ENCODE measurements around the gene CFAP119.

Gene CFAP119

DNA sequence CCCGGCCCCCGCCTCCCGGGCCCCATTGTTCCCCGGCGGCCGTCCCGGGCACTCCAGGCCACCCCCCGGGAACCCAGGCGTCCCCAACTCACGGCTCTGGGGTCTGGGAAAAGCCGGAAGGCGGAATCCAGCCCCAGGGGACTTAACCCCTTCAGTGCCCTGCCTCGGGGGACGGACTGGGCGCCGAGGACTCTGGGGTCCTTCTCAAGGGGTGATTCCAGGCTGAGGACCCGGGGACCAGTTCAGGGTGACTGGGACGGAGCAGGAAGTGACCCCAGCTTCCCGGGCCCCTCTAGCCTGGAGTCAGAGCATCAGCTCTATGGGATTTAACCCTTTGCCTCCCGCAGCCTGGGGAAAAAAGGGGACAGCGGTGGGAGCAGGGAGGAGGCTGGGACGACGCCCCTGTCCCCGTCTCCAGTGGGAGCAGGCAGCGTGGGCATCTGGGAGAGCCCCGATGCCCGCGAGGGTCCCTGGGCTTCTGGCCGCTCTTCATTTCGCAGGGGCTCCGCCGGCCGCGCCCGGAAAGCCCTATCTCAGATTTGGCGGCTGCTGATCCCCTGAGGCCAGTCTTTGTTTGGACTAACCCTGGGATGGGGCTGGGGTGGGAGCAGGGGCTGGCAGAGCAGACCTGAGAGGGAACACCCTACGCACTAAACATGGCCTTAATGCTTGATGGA is 25.2 kb upstream of the CFAP119 start, which contains the start of gene ZNF629:
ZNF629 (minus strand) TSS at position 270 of the 677 bp plus-strand sequence. CDS start 2,723 bp downstream, outside the sequence.
- Histone ChIP-seq H3K36me3 (ENCODE audit: control insufficient read depth, insufficient read depth, low read length) (peaks cover 2% of the 10 kb centered on the region), H3K4me3 (ENCODE audit: low read length) (peak within 1 kb of the TSS; percentile 98), H3K27me3 (ENCODE audit: control insufficient read depth, insufficient read depth, low read length) (no peaks in the 10 kb centered on the region), H3K9ac (ENCODE audit: low read length) (peak within 1 kb of the TSS; percentile 95), H3K4me1 (ENCODE audit: control insufficient read depth, insufficient read depth, low read length) (peaks cover 18% of the 10 kb centered on the region), H3K9me3 (ENCODE audit: control insufficient read depth, low read length) (no peaks in the 10 kb centered on the region)

DNA sequence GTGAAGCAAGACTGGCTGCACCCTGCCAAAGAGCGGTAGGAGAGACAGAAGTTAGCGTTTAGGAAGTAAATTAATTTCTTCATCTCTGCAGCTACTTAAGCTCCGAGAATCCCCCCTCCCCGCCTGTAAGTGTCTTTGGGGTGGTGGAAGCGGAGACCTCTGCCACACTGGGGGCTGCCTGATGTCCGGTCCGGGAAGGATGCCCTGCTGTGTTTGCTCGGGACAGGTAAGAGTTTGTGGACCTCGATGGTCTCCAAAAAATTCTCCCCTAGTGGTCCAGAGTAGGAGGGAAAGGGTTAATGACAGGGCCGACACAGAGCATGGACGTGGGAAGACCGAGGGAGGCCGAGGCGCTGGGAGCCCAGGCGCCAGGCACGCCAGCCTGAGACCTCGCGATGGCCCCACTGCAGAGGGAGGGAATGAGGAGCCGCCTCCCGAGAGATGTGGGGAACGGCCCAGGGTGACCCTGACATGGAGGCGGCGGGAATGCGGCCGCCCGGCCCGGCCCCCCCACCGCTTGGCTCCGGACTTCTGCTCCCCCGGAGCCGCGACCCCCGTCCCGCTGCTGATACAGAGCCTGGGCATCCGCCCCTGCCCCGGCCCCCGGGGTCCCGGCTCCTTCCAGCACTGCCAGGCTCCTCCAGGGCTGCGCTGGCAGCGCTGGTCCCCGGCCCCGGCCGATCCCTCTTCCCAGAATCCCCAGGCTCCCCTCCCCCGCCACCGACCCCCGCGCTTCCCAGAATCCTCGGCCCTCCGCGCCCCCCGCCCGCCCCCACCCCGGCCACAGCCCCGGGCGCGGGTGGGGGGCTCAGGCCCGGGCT is 24.5 kb upstream of the CFAP119 start:
- Histone ChIP-seq H3K9me3 (ENCODE audit: control insufficient read depth, low read length) (no peaks in the 10 kb centered on the region), H3K27me3 (ENCODE audit: control insufficient read depth, insufficient read depth, low read length) (no peaks in the 10 kb centered on the region), H3K9ac (ENCODE audit: low read length) (peak overlapping the region; percentile 95), H3K4me1 (ENCODE audit: control insufficient read depth, insufficient read depth, low read length) (peaks cover 18% of the 10 kb centered on the region), H3K4me3 (ENCODE audit: low read length) (peak overlapping the region; percentile 98), H3K36me3 (ENCODE audit: control insufficient read depth, insufficient read depth, low read length) (peaks cover 6% of the 10 kb centered on the region)

DNA sequence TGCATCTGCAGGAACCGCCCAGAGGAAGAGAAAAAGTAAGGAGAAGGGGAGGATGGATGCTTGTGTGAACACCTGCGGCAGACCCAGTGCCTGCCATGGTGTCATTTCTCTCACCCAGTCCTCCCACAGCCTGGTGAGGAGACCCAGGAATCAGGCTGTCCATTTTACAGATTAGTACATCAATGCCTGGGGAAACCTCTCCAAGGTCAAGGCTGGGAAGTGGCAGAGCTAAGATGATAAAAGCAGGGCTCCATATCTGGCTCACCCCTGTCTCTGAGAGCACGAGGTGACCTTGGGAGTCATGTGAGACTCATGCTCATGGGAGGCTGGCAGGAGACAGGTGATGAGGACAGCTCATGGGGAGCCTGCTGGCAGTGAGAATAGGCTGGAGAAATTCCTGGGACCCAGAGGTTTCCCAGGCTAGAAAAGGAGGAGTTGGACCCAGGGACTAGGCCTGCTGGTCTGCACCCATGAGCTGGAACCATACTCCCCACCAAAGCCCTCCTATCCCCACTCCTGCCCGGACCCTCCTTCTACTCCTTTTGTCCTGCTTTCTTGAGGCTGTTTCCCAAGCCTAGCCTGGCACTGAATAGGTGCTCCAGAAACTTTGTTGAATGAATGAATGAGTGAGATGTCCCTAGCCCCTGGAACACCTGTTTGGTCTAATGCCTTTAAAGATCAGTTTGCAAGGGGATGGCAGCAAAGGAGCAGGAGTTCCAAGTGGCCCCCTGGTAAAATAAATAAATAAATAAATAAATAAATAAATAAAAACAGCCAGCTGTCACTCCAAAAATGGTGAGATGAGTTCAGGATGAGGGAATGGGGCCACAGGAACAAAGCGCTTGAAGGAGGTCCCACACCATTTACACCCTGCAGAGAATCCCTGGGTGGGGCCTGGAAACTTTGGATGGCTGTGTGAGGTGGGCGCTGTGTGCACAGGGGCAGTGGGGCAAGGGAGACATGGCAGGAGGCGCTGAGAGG is 23.6 kb upstream of the CFAP119 start:
- H3K9me3 ChIP-seq (ENCODE audit: control insufficient read depth, low read length), result no peaks in the 10 kb centered on the region
- H3K36me3 ChIP-seq (ENCODE audit: control insufficient read depth, insufficient read depth, low read length), result peaks cover 6% of the 10 kb centered on the region
- H3K4me1 ChIP-seq (ENCODE audit: control insufficient read depth, insufficient read depth, low read length), result peaks cover 18% of the 10 kb centered on the region
- peak overlapping the region; percentile 72 for H3K9ac ChIP-seq (ENCODE audit: low read length)
- H3K27me3 ChIP-seq (ENCODE audit: control insufficient read depth, insufficient read depth, low read length), result no peaks in the 10 kb centered on the region
- H3K4me3 ChIP-seq (ENCODE audit: low read length), result no peak overlapping the region

DNA sequence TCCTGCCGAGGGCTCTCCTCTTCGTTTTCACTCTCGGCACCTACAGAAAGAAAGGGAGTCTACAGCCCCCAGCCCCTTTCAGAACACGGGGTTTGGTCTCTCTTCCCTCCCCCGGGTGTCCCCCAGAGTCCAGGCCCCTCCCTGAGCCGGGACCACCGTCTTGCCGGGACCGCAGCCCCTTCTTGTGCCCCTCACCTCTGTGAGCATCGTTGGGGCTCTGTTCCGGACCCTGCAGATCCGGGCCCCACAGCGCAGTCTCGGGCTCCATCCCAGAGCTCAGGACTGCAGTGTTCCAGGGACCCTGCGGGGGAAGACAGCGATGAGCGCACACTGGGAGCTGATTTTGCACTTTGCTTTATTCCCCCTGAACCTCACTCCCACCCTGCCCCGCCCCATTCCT is 22.4 kb upstream of the CFAP119 start:
- Histone ChIP-seq H3K27me3 (ENCODE audit: control insufficient read depth, insufficient read depth, low read length) (no peaks in the 10 kb centered on the region), H3K9me3 (ENCODE audit: control insufficient read depth, low read length) (no peaks in the 10 kb centered on the region), H3K4me1 (ENCODE audit: control insufficient read depth, insufficient read depth, low read length) (peaks cover 18% of the 10 kb centered on the region), H3K9ac (ENCODE audit: low read length) (no peak overlapping the region), H3K36me3 (ENCODE audit: control insufficient read depth, insufficient read depth, low read length) (peaks cover 6% of the 10 kb centered on the region), H3K4me3 (ENCODE audit: low read length) (no peak overlapping the region)

GRCh38 chr16:30783280-30784109 is 21.6 kb upstream of the CFAP119 start:
- peaks cover 6% of the 10 kb centered on the region for H3K36me3 ChIP-seq (ENCODE audit: control insufficient read depth, insufficient read depth, low read length)
- no peaks in the 10 kb centered on the region for H3K27me3 ChIP-seq (ENCODE audit: control insufficient read depth, insufficient read depth, low read length)
- no peaks in the 10 kb centered on the region for H3K9me3 ChIP-seq (ENCODE audit: control insufficient read depth, low read length)
- peaks cover 18% of the 10 kb centered on the region for H3K4me1 ChIP-seq (ENCODE audit: control insufficient read depth, insufficient read depth, low read length)
- no peak overlapping the region for H3K9ac ChIP-seq (ENCODE audit: low read length)
- no peak overlapping the region for H3K4me3 ChIP-seq (ENCODE audit: low read length)

- no peak overlapping the region for H3K4me3 ChIP-seq (ENCODE audit: low read length)
- H3K27me3 ChIP-seq (ENCODE audit: control insufficient read depth, insufficient read depth, low read length), result no peaks in the 10 kb centered on the region
- peaks cover 13% of the 10 kb centered on the region for H3K4me1 ChIP-seq (ENCODE audit: control insufficient read depth, insufficient read depth, low read length)
- H3K36me3 ChIP-seq (ENCODE audit: control insufficient read depth, insufficient read depth, low read length), result peaks cover 6% of the 10 kb centered on the region
- H3K9me3 ChIP-seq (ENCODE audit: control insufficient read depth, low read length), result no peaks in the 10 kb centered on the region
- H3K9ac ChIP-seq (ENCODE audit: low read length), result no peak overlapping the region
These were observed 20.8 kb upstream of the CFAP119 start for GRCh38 chr16:30782486-30783279.

- peaks cover 10% of the 10 kb centered on the region for H3K4me1 ChIP-seq (ENCODE audit: control insufficient read depth, insufficient read depth, low read length)
- no peaks in the 10 kb centered on the region for H3K27me3 ChIP-seq (ENCODE audit: control insufficient read depth, insufficient read depth, low read length)
- H3K9me3 ChIP-seq (ENCODE audit: control insufficient read depth, low read length), result no peaks in the 10 kb centered on the region
These were observed 18.7 kb upstream of the CFAP119 start for GRCh38 chr16:30780549-30780948.

DNA sequence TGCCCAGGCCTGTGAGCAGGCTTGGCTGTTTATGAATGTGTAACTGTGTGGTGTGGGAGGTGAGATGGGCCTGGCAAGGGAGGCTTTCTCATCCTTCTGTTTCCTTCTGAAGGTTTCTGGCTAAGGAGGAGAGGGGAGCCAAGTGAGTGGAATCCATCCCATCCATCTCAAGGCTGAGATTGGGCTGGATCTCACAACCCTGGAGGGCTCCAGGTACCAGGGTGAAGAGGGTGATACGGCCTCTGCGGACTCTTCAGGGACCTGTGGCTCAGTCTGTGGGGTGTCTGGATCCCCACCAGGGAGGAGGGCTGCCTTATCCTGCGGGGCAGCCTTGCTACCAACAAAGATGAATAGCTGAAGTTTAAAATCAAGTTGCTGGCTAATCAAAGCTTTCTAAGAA is 18.2 kb upstream of the CFAP119 start:
- H3K9me3 ChIP-seq (ENCODE audit: control insufficient read depth, low read length), result no peaks in the 10 kb centered on the region
- H3K36me3 ChIP-seq (ENCODE audit: control insufficient read depth, insufficient read depth, low read length), result peaks cover 6% of the 10 kb centered on the region
- H3K27me3 ChIP-seq (ENCODE audit: control insufficient read depth, insufficient read depth, low read length), result no peaks in the 10 kb centered on the region
- no peak overlapping the region for H3K9ac ChIP-seq (ENCODE audit: low read length)
- H3K4me3 ChIP-seq (ENCODE audit: low read length), result no peak overlapping the region
- peaks cover 13% of the 10 kb centered on the region for H3K4me1 ChIP-seq (ENCODE audit: control insufficient read depth, insufficient read depth, low read length)

More at GRCh38 chr16:30780549-30780948, 18.7 kb upstream of the CFAP119 start:
- no peak overlapping the region for H3K9ac ChIP-seq (ENCODE audit: low read length)
- H3K4me3 ChIP-seq (ENCODE audit: low read length), result no peak overlapping the region
- H3K36me3 ChIP-seq (ENCODE audit: control insufficient read depth, insufficient read depth, low read length), result peaks cover 6% of the 10 kb centered on the region

GRCh38 chr16:30779596-30779995 is 17.7 kb upstream of the CFAP119 start:
- Histone ChIP-seq H3K9me3 (ENCODE audit: control insufficient read depth, low read length) (no peaks in the 10 kb centered on the region), H3K4me3 (ENCODE audit: low read length) (no peak overlapping the region), H3K9ac (ENCODE audit: low read length) (no peak overlapping the region), H3K27me3 (ENCODE audit: control insufficient read depth, insufficient read depth, low read length) (no peaks in the 10 kb centered on the region), H3K36me3 (ENCODE audit: control insufficient read depth, insufficient read depth, low read length) (peaks cover 6% of the 10 kb centered on the region), H3K4me1 (ENCODE audit: control insufficient read depth, insufficient read depth, low read length) (peaks cover 17% of the 10 kb centered on the region)

- Histone ChIP-seq H3K9me3 (ENCODE audit: control insufficient read depth, low read length) (no peaks in the 10 kb centered on the region), H3K4me3 (ENCODE audit: low read length) (no peak overlapping the region), H3K36me3 (ENCODE audit: control insufficient read depth, insufficient read depth, low read length) (peaks cover 6% of the 10 kb centered on the region), H3K27me3 (ENCODE audit: control insufficient read depth, insufficient read depth, low read length) (no peaks in the 10 kb centered on the region), H3K9ac (ENCODE audit: low read length) (no peak overlapping the region), H3K4me1 (ENCODE audit: control insufficient read depth, insufficient read depth, low read length) (peaks cover 18% of the 10 kb centered on the region)
These were observed 16.8 kb upstream of the CFAP119 start for GRCh38 chr16:30778549-30779244.
